Left ventricle myocardium inferior (tissue), 1 donor: ENCODE data around the gene PCYOX1L. TPM values are rescaled to one million over a fixed set of nuclear protein-coding genes. Genes with fewer than 3 reads are reported as not detected.

Experiments used
- DNase-seq: peaks from one replicate; pipeline ENCODE4 v3.0.0-alpha.2; 2020
- H3K27ac ChIP-seq: fragments of 200-600 bp; replicated peaks from 2 replicates; pipeline ENCODE4 v1.8.0; 2021
- H3K27me3 ChIP-seq: fragments of 200-600 bp; 2 replicates; pipeline ENCODE4 v1.8.0; 2021; ENCODE audit warnings: low read depth
- H3K36me3 ChIP-seq: fragments of 200-600 bp; 2 replicates; pipeline ENCODE4 v1.8.0; 2021
- H3K4me1 ChIP-seq: fragments of 200-600 bp; 2 replicates; pipeline ENCODE4 v1.8.0; 2021
- H3K4me3 ChIP-seq: fragments of 200-600 bp; 2 replicates; pipeline ENCODE4 v1.8.0; 2021; ENCODE audit warnings: mild to moderate bottlenecking, moderate library complexity
- H3K9me3 ChIP-seq: fragments of 200-600 bp; replicated peaks from 2 replicates; pipeline ENCODE4 v1.8.0; 2021
- CTCF ChIP-seq: fragments of 200-600 bp; IDR thresholded peaks from 2 replicates; pipeline ENCODE4 v1.8.0; 2021; ENCODE audit warnings: antibody characterized with exemption, mild to moderate bottlenecking, borderline replicate concordance
- intact Hi-C: fragments of 100-400 bp; cut with micrococcal nuclease; formaldehyde crosslinking; loops from one replicate; pipeline ENCODE4 v1.11.0; 2022
- total RNA-seq: library from RNA; stranded (reverse); fragmentation: NEBNext Ultra II Directional; extraction: Animal tissue kit (Norgen Biotek cat#: 25700); gene quantifications from one replicate; pipeline ENCODE4 v1.2.1, GENCODE V29; 2021
- donor health status: DM: no; HTN: yes; CAD: no; lungs with severe emphysema.

PCYOX1L gene
- total RNA-seq, 1 donor from 2014 or later: 3.2 TPM

- Histone ChIP-seq H3K27ac (no peak overlapping the region), H3K4me1 (peaks cover 22% of the 10 kb centered on the region), H3K9me3 (no peaks in the 10 kb centered on the region), H3K36me3 (no peaks in the 10 kb centered on the region), H3K27me3 (no peaks in the 10 kb centered on the region), H3K4me3 (no peak overlapping the region)
- no peak for TF ChIP-seq CTCF
- no peak for DNase-seq
- intact Hi-C loops: no loop called here
These were observed 15.1 kb downstream of the PCYOX1L start for GRCh38 chr5:149372932-149373331.

- no peak for DNase-seq
- TF ChIP-seq CTCF: no peak
- Histone ChIP-seq H3K27ac (no peak overlapping the region), H3K9me3 (no peaks in the 10 kb centered on the region), H3K4me3 (no peak overlapping the region), H3K36me3 (no peaks in the 10 kb centered on the region), H3K27me3 (no peaks in the 10 kb centered on the region), H3K4me1 (peaks cover 20% of the 10 kb centered on the region)
- intact Hi-C loops: no loop called here
These were observed 16.5 kb downstream of the PCYOX1L start for GRCh38 chr5:149374303-149374702.

GRCh38 chr5:149374801-149375200 is 17.0 kb downstream of the PCYOX1L start:
- Histone ChIP-seq H3K36me3 (no peaks in the 10 kb centered on the region), H3K27ac (no peak overlapping the region), H3K27me3 (no peaks in the 10 kb centered on the region), H3K4me3 (no peak overlapping the region), H3K9me3 (no peaks in the 10 kb centered on the region), H3K4me1 (peaks cover 20% of the 10 kb centered on the region)
- intact Hi-C loops: no loop called here
- no peak for TF ChIP-seq CTCF
- DNase-seq: no peak

- DNase-seq: no peak
- no peaks in the 10 kb centered on the region for H3K9me3 ChIP-seq
- intact Hi-C loops: no loop called here
- no peaks in the 10 kb centered on the region for H3K27me3 ChIP-seq
- no peak overlapping the region for H3K4me3 ChIP-seq
- no peak overlapping the region for H3K27ac ChIP-seq
- TF ChIP-seq CTCF: no peak
- H3K4me1 ChIP-seq: peaks cover 19% of the 10 kb centered on the region
- no peaks in the 10 kb centered on the region for H3K36me3 ChIP-seq
These were observed 17.6 kb downstream of the PCYOX1L start for GRCh38 chr5:149375434-149375833.

- H3K27ac ChIP-seq: no peak overlapping the region
- H3K4me3 ChIP-seq: no peak overlapping the region
- no peaks in the 10 kb centered on the region for H3K36me3 ChIP-seq
- TF ChIP-seq CTCF: no peak
- H3K4me1 ChIP-seq: peaks cover 19% of the 10 kb centered on the region
- H3K27me3 ChIP-seq: no peaks in the 10 kb centered on the region
- H3K9me3 ChIP-seq: no peaks in the 10 kb centered on the region
- intact Hi-C loops: no loop called here
- no peak for DNase-seq
These were observed 18.3 kb downstream of the PCYOX1L start for GRCh38 chr5:149376104-149376503.
